Kidney (tissue), 14 donors: ENCODE results near the gene NFIA. TPM values are rescaled to one million over a fixed set of nuclear protein-coding genes. Genes with fewer than 3 reads are reported as not detected.
A peak's percentile ranks its signal among the peaks of the same experiment; 100 is the strongest.

Experiments used
- DNase-seq, 5 donors: peaks; one replicate each; pipeline ENCODE4 v3.0.0-alpha.2; 2013 to 2020
- FAIRE-seq: peaks from 2 replicates; lab custom pipeline; 2012; peaks lifted over from hg19 to GRCh38; lab: Jason Lieb, UNC
- H3K27ac ChIP-seq, 2 donors: one replicate each; pipeline ENCODE4 v1.7.0; 2013; ENCODE audit warnings: low read depth in 2 of 2, low read length in 2 of 2, inconsistent platforms in 1 of 2
- H3K27me3 ChIP-seq: one replicate; pipeline ENCODE4 v1.7.1; 2013; ENCODE audit warnings: low read length, inconsistent platforms; ENCODE audit not compliant: control insufficient read depth, insufficient read depth
- H3K36me3 ChIP-seq, 3 donors: one replicate each; pipeline versions ENCODE4 v1.7.0 to v1.7.1; 2013; ENCODE audit warnings: low read length in 3 of 3, control low read depth in 1 of 3, inconsistent platforms in 1 of 3; ENCODE audit not compliant: insufficient read depth in 3 of 3, control insufficient read depth in 2 of 3
- H3K4me1 ChIP-seq, 3 donors: one replicate each; pipeline versions ENCODE4 v1.7.0 to v1.7.1; 2013; ENCODE audit warnings: low read length in 3 of 3, inconsistent platforms in 1 of 3, low read depth in 1 of 3; ENCODE audit not compliant: control insufficient read depth in 2 of 3, insufficient read depth in 2 of 3
- H3K4me3 ChIP-seq, 3 donors: one replicate each; pipeline versions ENCODE4 v1.7.0 to v1.8.1; 2013; ENCODE audit warnings: low read length in 3 of 3, control low read depth in 1 of 3, inconsistent platforms in 1 of 3
- H3K9ac ChIP-seq, 3 donors: one replicate each; pipeline versions ENCODE4 v1.7.0 to v1.7.1; 2013; ENCODE audit warnings: low read length in 3 of 3, control low read depth in 1 of 3, inconsistent platforms in 1 of 3
- H3K9me3 ChIP-seq, 3 donors: one replicate each; pipeline versions ENCODE4 v1.7.0 to v1.7.1; 2013; ENCODE audit warnings: low read length in 3 of 3, control low read depth in 1 of 3, inconsistent platforms in 1 of 3; ENCODE audit not compliant: control insufficient read depth in 2 of 3, insufficient read depth in 1 of 3
- CTCF ChIP-seq: IDR thresholded peaks from 3 replicates; pipeline ENCODE4 v1.5.1; 2012; ENCODE audit warnings: mild to moderate bottlenecking, moderate library complexity, borderline replicate concordance; ENCODE audit not compliant: insufficient read depth; ENCODE audit errors: extremely low read depth
- intact Hi-C: fragments of 100-400 bp; cut with DNase I; formaldehyde crosslinking; loops from one replicate; pipeline ENCODE4 v1.11.1; 2022
- polyA plus RNA-seq: library from polyadenylated mRNA; stranded (reverse); fragments of 350-450 nt; fragmentation: Illumina TruSeq; extraction: RNeasy Lipid Tissue Mini Kit (QIAGEN cat#74804); gene quantifications from one replicate; pipeline ENCODE4 v1.2.3, GENCODE V29; 2014; ENCODE audit warnings: low read depth, low replicate concordance; ENCODE audit not compliant: insufficient read depth
- total RNA-seq: library from RNA; stranded (reverse); fragmentation: NEBNext Ultra II Directional; extraction: Animal tissue kit (Norgen Biotek cat#: 25700); gene quantifications from one replicate; pipeline ENCODE4 v1.2.1, GENCODE V29; 2021
- donor health status: control.
- donor health status: control.
- donor health status: control.
- donor health status: control.
- donor health status: control.
- donor health status: DM: yes; HTN: yes; CAD: no.
- donor health status: Normal renal cell carcinoma (clear cell type).

The NFIA gene
- total and polyA plus RNA-seq, 2 donors from 2014 or later, result 4.8 to 87.5 TPM

- peaks cover 0 to 17% (median 10%) of the 10 kb centered on the region in 3 donors for H3K4me1 ChIP-seq
- peak; percentile 33 to 86 (median 49) for DNase-seq
- no peak overlapping the region for H3K9ac ChIP-seq
Measured at GRCh38 chr1:61053712-61054600, 28.4 kb upstream of the NFIA start.

GRCh38 chr1:61054601-61054993 lies 27.8 kb upstream of the NFIA start:
- DNase-seq, result peak in 2 of 5 donors; percentile 16 to 22
- no peak for FAIRE-seq
- Histone ChIP-seq H3K4me1 (peaks cover 0 to 16% (median 9%) of the 10 kb centered on the region in 3 donors), H3K4me3 (no peak overlapping the region), H3K36me3 (no peaks in the 10 kb centered on the region), H3K9me3 (no peaks in the 10 kb centered on the region), H3K27ac (no peak overlapping the region), H3K9ac (no peak overlapping the region), H3K27me3 (peaks cover 7% of the 10 kb centered on the region)
- no peak for TF ChIP-seq CTCF
- intact Hi-C loops, result no loop called here

More at GRCh38 chr1:61053712-61054600, 28.4 kb upstream of the NFIA start:
- peak overlapping the region; percentile 52 to 62 for H3K27ac ChIP-seq
- H3K9me3 ChIP-seq, result no peaks in the 10 kb centered on the region
- no peak for FAIRE-seq
- no peak for TF ChIP-seq CTCF
- intact Hi-C loops, result no loop called here
- no peaks in the 10 kb centered on the region for H3K36me3 ChIP-seq
- peak overlapping the region in 2 of 3 donors; percentile 53 to 54 for H3K4me3 ChIP-seq
- peaks cover 7% of the 10 kb centered on the region for H3K27me3 ChIP-seq

GRCh38 chr1:61055110-61055614 lies 27.2 kb upstream of the NFIA start:
- peaks cover 0 to 13% (median 7%) of the 10 kb centered on the region in 3 donors for H3K4me1 ChIP-seq
- H3K36me3 ChIP-seq, result no peaks in the 10 kb centered on the region
- FAIRE-seq (no peak), DNase-seq (peak in 1 of 5 donors; percentile 59)
- H3K9me3 ChIP-seq, result no peaks in the 10 kb centered on the region
- intact Hi-C loops, result no loop called here
- peaks cover 7% of the 10 kb centered on the region for H3K27me3 ChIP-seq
- H3K9ac ChIP-seq, result no peak overlapping the region
- TF ChIP-seq CTCF, result no peak
- no peak overlapping the region for H3K4me3 ChIP-seq
- no peak overlapping the region for H3K27ac ChIP-seq
